Osteoblast (primary cell): Measurements from ENCODE around the gene LPXN. TPM values are rescaled to one million over a fixed set of nuclear protein-coding genes. Genes with fewer than 3 reads are reported as not detected.

ENCODE experiments used
- DNase-seq: peaks from one replicate; pipeline ENCODE4 v3.0.0; 2011; ENCODE audit warnings: low spot score, mixed read lengths; ENCODE audit not compliant: insufficient read length; ENCODE audit errors: missing footprints
- H2AFZ ChIP-seq: 2 replicates; pipeline ENCODE4 v1.6.0; 2011; ENCODE audit warnings: mild to moderate bottlenecking, low read length
- H3K27ac ChIP-seq: 2 replicates; pipeline ENCODE4 v1.5.1; 2011; ENCODE audit warnings: mild to moderate bottlenecking, low read depth, low read length, moderate library complexity
- H3K27me3 ChIP-seq: 2 replicates; pipeline ENCODE4 v1.6.0; 2012; ENCODE audit warnings: mild to moderate bottlenecking, control low read depth, inconsistent platforms, low read length, moderate library complexity; ENCODE audit not compliant: insufficient read depth
- H3K36me3 ChIP-seq: 2 replicates; pipeline ENCODE4 v1.5.1; 2011; ENCODE audit warnings: mild to moderate bottlenecking, low read length, control low read depth, moderate library complexity; ENCODE audit not compliant: insufficient read depth
- H3K4me1 ChIP-seq: 2 replicates; pipeline ENCODE4 v1.5.1; 2011; ENCODE audit warnings: mild to moderate bottlenecking, low read length, control low read depth, moderate library complexity; ENCODE audit not compliant: insufficient read depth
- H3K4me2 ChIP-seq: 2 replicates; pipeline ENCODE4 v1.6.0; 2011; ENCODE audit warnings: mild to moderate bottlenecking, low read length; ENCODE audit not compliant: insufficient read depth
- H3K4me3 ChIP-seq: fragments of 200-600 bp; sonication (generic); 3 replicates; pipeline ENCODE4 v1.5.1; 2012; ENCODE audit warnings: mild to moderate bottlenecking, low read length, inconsistent platforms; ENCODE audit not compliant: insufficient read depth
- H3K79me2 ChIP-seq: 2 replicates; pipeline ENCODE4 v1.6.0; 2012; ENCODE audit warnings: mild to moderate bottlenecking, low read length, control low read depth, inconsistent platforms; ENCODE audit not compliant: insufficient read depth
- H3K9me3 ChIP-seq: 2 replicates; pipeline ENCODE4 v1.5.1; 2011; ENCODE audit warnings: low read depth, low read length, control low read depth
- H4K20me1 ChIP-seq: 2 replicates; pipeline ENCODE4 v1.6.0; 2012; ENCODE audit warnings: mild to moderate bottlenecking, low read length, control low read depth; ENCODE audit not compliant: insufficient read depth
- total RNA-seq: library from RNA; depleted of rRNA; stranded (reverse); fragments of >200 nt; gene quantifications from 2 replicates; pipeline ENCODE4 v1.2.3, GENCODE V29; 2012
- TF ChIP-seq, protein P1 (sequence below): IDR thresholded peaks from 2 replicates; pipeline ENCODE4 v1.5.1; 2011; ENCODE audit warnings: mild to moderate bottlenecking, low read depth, low read length, moderate library complexity; ENCODE audit errors: extremely low read depth

The LPXN gene
- total RNA-seq, 1 donor: 14.5 TPM

- Histone ChIP-seq H4K20me1 (peaks cover 14% of the 10 kb centered on the region), H2AFZ (no peak overlapping the region), H3K36me3 (peaks cover 52% of the 10 kb centered on the region), H3K4me3 (no peak overlapping the region), H3K4me1 (no peaks in the 10 kb centered on the region), H3K9me3 (no peaks in the 10 kb centered on the region), H3K4me2 (no peak overlapping the region), H3K27ac (no peak overlapping the region), H3K27me3 (no peaks in the 10 kb centered on the region), H3K79me2 (peaks cover 67% of the 10 kb centered on the region)
- no peak for DNase-seq
- TF ChIP-seq, protein P1, sequence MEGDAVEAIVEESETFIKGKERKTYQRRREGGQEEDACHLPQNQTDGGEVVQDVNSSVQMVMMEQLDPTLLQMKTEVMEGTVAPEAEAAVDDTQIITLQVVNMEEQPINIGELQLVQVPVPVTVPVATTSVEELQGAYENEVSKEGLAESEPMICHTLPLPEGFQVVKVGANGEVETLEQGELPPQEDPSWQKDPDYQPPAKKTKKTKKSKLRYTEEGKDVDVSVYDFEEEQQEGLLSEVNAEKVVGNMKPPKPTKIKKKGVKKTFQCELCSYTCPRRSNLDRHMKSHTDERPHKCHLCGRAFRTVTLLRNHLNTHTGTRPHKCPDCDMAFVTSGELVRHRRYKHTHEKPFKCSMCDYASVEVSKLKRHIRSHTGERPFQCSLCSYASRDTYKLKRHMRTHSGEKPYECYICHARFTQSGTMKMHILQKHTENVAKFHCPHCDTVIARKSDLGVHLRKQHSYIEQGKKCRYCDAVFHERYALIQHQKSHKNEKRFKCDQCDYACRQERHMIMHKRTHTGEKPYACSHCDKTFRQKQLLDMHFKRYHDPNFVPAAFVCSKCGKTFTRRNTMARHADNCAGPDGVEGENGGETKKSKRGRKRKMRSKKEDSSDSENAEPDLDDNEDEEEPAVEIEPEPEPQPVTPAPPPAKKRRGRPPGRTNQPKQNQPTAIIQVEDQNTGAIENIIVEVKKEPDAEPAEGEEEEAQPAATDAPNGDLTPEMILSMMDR: no peak
Observed at GRCh38 chr11:58609723-58610122, 34.1 kb upstream of the LPXN start.

DNA sequence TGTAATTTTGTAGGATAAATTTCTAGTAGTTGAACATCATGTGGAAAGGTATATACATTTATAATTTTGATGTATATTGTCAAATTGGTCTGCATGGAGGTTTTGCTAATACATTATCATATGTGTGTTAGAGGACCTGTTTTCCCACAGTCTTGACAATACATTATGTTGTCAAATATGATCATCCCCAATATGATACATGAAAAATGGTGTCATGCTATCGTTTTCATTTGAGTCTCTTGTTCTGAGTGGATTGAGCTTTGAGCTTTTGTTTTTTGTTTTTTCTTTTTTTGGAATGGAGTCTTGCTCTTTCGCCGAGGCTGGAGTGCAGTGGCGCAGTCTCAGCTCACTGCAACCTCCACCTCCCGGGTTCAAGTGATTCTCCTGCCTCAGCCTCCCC lies 32.7 kb upstream of the LPXN start:
- no peak overlapping the region for H3K4me3 ChIP-seq
- no peaks in the 10 kb centered on the region for H3K9me3 ChIP-seq
- peaks cover 78% of the 10 kb centered on the region for H3K79me2 ChIP-seq
- no peaks in the 10 kb centered on the region for H3K4me1 ChIP-seq
- TF ChIP-seq, protein P1: no peak
- DNase-seq: no peak
- no peak overlapping the region for H2AFZ ChIP-seq
- no peak overlapping the region for H3K4me2 ChIP-seq
- H3K27me3 ChIP-seq: no peaks in the 10 kb centered on the region
- H4K20me1 ChIP-seq: peaks cover 18% of the 10 kb centered on the region
- H3K36me3 ChIP-seq: peaks cover 39% of the 10 kb centered on the region
- H3K27ac ChIP-seq: no peak overlapping the region

GRCh38 chr11:58606930-58607714 lies 31.5 kb upstream of the LPXN start:
- Histone ChIP-seq H2AFZ (no peak overlapping the region), H3K36me3 (peaks cover 27% of the 10 kb centered on the region), H4K20me1 (peaks cover 18% of the 10 kb centered on the region), H3K9me3 (no peaks in the 10 kb centered on the region), H3K27ac (no peak overlapping the region), H3K4me2 (no peak overlapping the region), H3K27me3 (no peaks in the 10 kb centered on the region), H3K79me2 (peaks cover 87% of the 10 kb centered on the region), H3K4me3 (no peak overlapping the region), H3K4me1 (no peaks in the 10 kb centered on the region)
- no peak for DNase-seq
- TF ChIP-seq, protein P1: no peak

DNA sequence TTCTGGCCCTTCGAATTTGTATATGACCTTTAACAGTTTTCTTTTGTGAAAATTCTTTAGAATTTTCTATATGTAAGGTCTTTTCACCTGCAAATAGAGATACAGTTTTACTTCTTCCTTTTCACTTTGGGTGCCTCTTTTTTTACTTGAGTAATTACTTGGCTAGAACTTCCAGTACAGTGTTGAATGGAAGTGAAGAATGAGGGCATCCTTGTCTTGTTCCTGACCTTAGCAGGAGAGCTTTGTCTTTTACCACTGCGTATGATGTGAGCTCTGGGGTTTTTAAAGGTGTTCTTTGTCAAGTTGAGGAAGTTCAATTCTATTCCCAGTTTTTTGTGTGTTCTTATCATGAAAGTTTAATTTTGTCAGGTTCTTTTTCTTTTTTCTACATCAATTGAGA lies 24.9 kb upstream of the LPXN start:
- Histone ChIP-seq H3K4me1 (no peaks in the 10 kb centered on the region), H2AFZ (no peak overlapping the region), H3K27ac (no peak overlapping the region), H3K36me3 (no peaks in the 10 kb centered on the region), H4K20me1 (peaks cover 9% of the 10 kb centered on the region), H3K4me3 (no peak overlapping the region), H3K79me2 (peaks cover 100% of the 10 kb centered on the region), H3K9me3 (no peaks in the 10 kb centered on the region), H3K27me3 (no peaks in the 10 kb centered on the region), H3K4me2 (no peak overlapping the region)
- no peak for DNase-seq
- TF ChIP-seq, protein P1: no peak
